Mononuclear cell (primary cell): Measurements from ENCODE around the gene TBL1X. TPM values are rescaled to one million over a fixed set of nuclear protein-coding genes. Genes with fewer than 3 reads are reported as not detected.

Source experiments
- H3K27me3 ChIP-seq: 2 replicates; pipeline ENCODE4 v1.6.0; 2011; ENCODE audit warnings: low read length, control low read depth; ENCODE audit not compliant: insufficient read depth
- H3K4me1 ChIP-seq: 2 replicates; pipeline ENCODE4 v1.5.1; 2011; ENCODE audit warnings: mild to moderate bottlenecking, low read length, control low read depth; ENCODE audit not compliant: insufficient read depth
- H3K4me3 ChIP-seq: 2 replicates; pipeline ENCODE4 v1.5.1; 2011; ENCODE audit warnings: mild to moderate bottlenecking, low read length, moderate library complexity
- H3K9me3 ChIP-seq: 2 replicates; pipeline ENCODE4 v1.5.1; 2011; ENCODE audit warnings: low read depth, mild to moderate bottlenecking, control low read depth, low read length
- total RNA-seq: library from RNA; depleted of rRNA; stranded (reverse); fragments of >200 nt; gene quantifications from one replicate; pipeline ENCODE4 v1.2.3, GENCODE V29; 2012

The TBL1X gene
- total RNA-seq, 1 donor = 21.0 TPM

- Histone ChIP-seq H3K4me1 (no peaks in the 10 kb centered on the region), H3K27me3 (no peaks in the 10 kb centered on the region), H3K4me3 (no peak overlapping the region), H3K9me3 (no peaks in the 10 kb centered on the region)
Measured at GRCh38 chrX:9775930-9776329, 311.1 kb downstream of the TBL1X start.

- Histone ChIP-seq H3K4me1 (no peaks in the 10 kb centered on the region), H3K9me3 (no peaks in the 10 kb centered on the region), H3K4me3 (no peak overlapping the region), H3K27me3 (peaks cover 4% of the 10 kb centered on the region)
Measured at GRCh38 chrX:9781941-9782340, 317.1 kb downstream of the TBL1X start.

- H3K27me3 ChIP-seq = peaks cover 23% of the 10 kb centered on the region
- no peak overlapping the region for H3K4me3 ChIP-seq
- no peaks in the 10 kb centered on the region for H3K4me1 ChIP-seq
- H3K9me3 ChIP-seq = no peaks in the 10 kb centered on the region
Measured at GRCh38 chrX:9784332-9784731, 319.5 kb downstream of the TBL1X start.

GRCh38 chrX:9785254-9785943 lies 320.5 kb downstream of the TBL1X start:
- Histone ChIP-seq H3K27me3 (peaks cover 24% of the 10 kb centered on the region), H3K9me3 (no peaks in the 10 kb centered on the region), H3K4me1 (no peaks in the 10 kb centered on the region)

GRCh38 chrX:9785944-9786797 lies 321.3 kb downstream of the TBL1X start, which contains the start of gene SHROOM2:
TSS of gene SHROOM2 (plus strand) at chrX:9786429. CDS start at chrX:9786546, 117 bp downstream.
- no peak within 1 kb of the TSS for H3K4me3 ChIP-seq
- H3K9me3 ChIP-seq = no peaks in the 10 kb centered on the region
- H3K27me3 ChIP-seq = peaks cover 24% of the 10 kb centered on the region
- H3K4me1 ChIP-seq = no peaks in the 10 kb centered on the region

More at GRCh38 chrX:9785254-9785943, 320.5 kb downstream of the TBL1X start:
- H3K4me3 ChIP-seq = no peak overlapping the region

- H3K27me3 ChIP-seq = peaks cover 24% of the 10 kb centered on the region
- no peaks in the 10 kb centered on the region for H3K9me3 ChIP-seq
- H3K4me1 ChIP-seq = no peaks in the 10 kb centered on the region
- H3K4me3 ChIP-seq = no peak overlapping the region
Measured at GRCh38 chrX:9786798-9787635, 322.2 kb downstream of the TBL1X start.

- Histone ChIP-seq H3K4me3 (no peak overlapping the region), H3K27me3 (peaks cover 24% of the 10 kb centered on the region), H3K4me1 (no peaks in the 10 kb centered on the region), H3K9me3 (no peaks in the 10 kb centered on the region)
Measured at GRCh38 chrX:9788911-9789310, 324.1 kb downstream of the TBL1X start.

- no peaks in the 10 kb centered on the region for H3K4me1 ChIP-seq
- no peaks in the 10 kb centered on the region for H3K9me3 ChIP-seq
- no peak overlapping the region for H3K4me3 ChIP-seq
- peaks cover 22% of the 10 kb centered on the region for H3K27me3 ChIP-seq
Measured at GRCh38 chrX:9789555-9789954, 324.7 kb downstream of the TBL1X start.
